Measurements from ENCODE around the gene CEP170. TPM values are rescaled to one million over a fixed set of nuclear protein-coding genes. Genes with fewer than 3 reads are reported as not detected.

The CEP170 gene
- total RNA-seq, 1 experiment from 2014 or later = 97.7 TPM

- WGBS (ENCODE audit: extremely low coverage, insufficient read length, low lambda C conversion rate) = no CpG with 5 or more reads among the region's 10 CpGs
- Mint-ChIP-seq H3K27me3 (ENCODE audit: low read depth) (no peaks in the 10 kb centered on the region), H3K9me3 (no peaks in the 10 kb centered on the region; a peak in 1 of 5 replicates), H3K4me3 (no peak overlapping the region), H3K27ac (no peak overlapping the region), H3K36me3 (ENCODE audit: insufficient read depth in 1 of 3, low read depth in 3 of 3) (no peaks in the 10 kb centered on the region; a peak in 1 of 7 replicates), H3K4me1 (peaks cover 14% of the 10 kb centered on the region in 2 experiments)
- Histone ChIP-seq H3K14ac (ENCODE audit: insufficient read depth, low read length) (no peak overlapping the region), H3K27me3 (ENCODE audit: insufficient read depth, low read length) (no peaks in the 10 kb centered on the region), H3K4me1 (ENCODE audit: insufficient read depth, low read length) (peaks cover 2% of the 10 kb centered on the region; the same call in 1 of the 2 replicates), H2AK5ac (ENCODE audit: insufficient read length, low read length) (no peak overlapping the region), H2BK15ac (ENCODE audit: low read depth, low read length) (no peak overlapping the region), H3K56ac (ENCODE audit: insufficient read length, low read depth, low read length) (no peak overlapping the region), H3K27ac (ENCODE audit: insufficient read length, low read depth, low read length) (no peak overlapping the region), H3K23me2 (ENCODE audit: insufficient read length, low read depth, low read length, poor library complexity, severe bottlenecking) (peaks cover 2% of the 10 kb centered on the region), H3K79me2 (ENCODE audit: insufficient read depth, low read length) (no peaks in the 10 kb centered on the region), H2BK20ac (ENCODE audit: low read depth, low read length, poor library complexity, severe bottlenecking) (no peak overlapping the region), H4K8ac (replicated peaks; ENCODE audit: insufficient read length, low read depth, low read length) (no peak overlapping the region), H3K4me2 (ENCODE audit: insufficient read depth, insufficient read length, low read length) (no peak overlapping the region), H2BK12ac (ENCODE audit: insufficient read length, low read depth, low read length) (no peak overlapping the region), H2AFZ (ENCODE audit: low read length) (no peak overlapping the region), H3K4ac (ENCODE audit: low read depth, low read length) (no peak overlapping the region), H2BK5ac (ENCODE audit: insufficient read length, low read length) (no peak overlapping the region), H4K5ac (ENCODE audit: insufficient read length, low read depth, low read length) (no peak overlapping the region), H3K9me3 (ENCODE audit: control insufficient read depth, low read depth, low read length) (no peaks in the 10 kb centered on the region), H3K9ac (ENCODE audit: extremely low read depth, insufficient read length, low read length) (no peak overlapping the region), H2BK120ac (ENCODE audit: low read depth, low read length, poor library complexity, severe bottlenecking) (no peak overlapping the region), H3K18ac (ENCODE audit: insufficient read length, low read depth, low read length) (no peak overlapping the region), H4K91ac (ENCODE audit: insufficient read length, low read depth, low read length) (no peak overlapping the region), H3K79me1 (ENCODE audit: insufficient read depth, low read depth, low read length, poor library complexity, severe bottlenecking) (no peaks in the 10 kb centered on the region), H3K23ac (ENCODE audit: insufficient read length, low read depth, low read length) (no peak overlapping the region), H3T11ph (ENCODE audit: low read length) (no peak overlapping the region), H4K20me1 (ENCODE audit: control insufficient read depth, insufficient read depth, insufficient read length) (no peaks in the 10 kb centered on the region)
- DNase-seq = no peak
- TF ChIP-seq CTCF (conservative IDR thresholded peaks at IDR 0.05) = no peak
These were observed 12.4 kb upstream of the CEP170 start for GRCh38 chr1:243267471-243267880.
